Right forelimb (tissue), 1 donor: Measurements from ENCODE around the gene METAP2.

Experiments used
- DNase-seq: peaks from one replicate; pipeline ENCODE4 v3.0.0-alpha.2; 2018

METAP2 gene

GRCh38 chr12:95551913-95552516 is 78.1 kb downstream of the METAP2 start:
- DNase-seq: no peak

GRCh38 chr12:95553197-95553943 is 79.4 kb downstream of the METAP2 start:
- no peak for DNase-seq

- DNase-seq: no peak
Observed at GRCh38 chr12:95554532-95555071, 80.7 kb downstream of the METAP2 start.

GRCh38 chr12:95557625-95558024 is 83.7 kb downstream of the METAP2 start:
- no peak for DNase-seq
